Measurements from ENCODE around the gene CCNY. TPM values are rescaled to one million over a fixed set of nuclear protein-coding genes. Genes with fewer than 3 reads are reported as not detected.

The CCNY gene
- total and polyA plus RNA-seq, 3 experiments from 2014 or later: 15.1 to 65.2 (median 58.4) TPM

- ChIA-PET CTCF (interaction anchor here (1.8 kb wide), 1 partner anchor 17 kb away, joined by 8 read pairs; no protein-coding TSS in a partner anchor), POLR2A (no interaction called here)
- peaks cover 0 to 6% (median under 1%) of the 10 kb centered on the region in 3 donors for H3K4me1 Mint-ChIP-seq
- peaks cover 8 to 63% (median 17%) of the 10 kb centered on the region in 3 donors for H3K36me3 Mint-ChIP-seq
- H3K9me3 ChIP-seq (ENCODE audit: low read length): no peaks in the 10 kb centered on the region
- H3K4me3 ChIP-seq (ENCODE audit: low read length): no peak overlapping the region
- H3K36me3 ChIP-seq (ENCODE audit: insufficient read depth, low read length): peaks cover 26% of the 10 kb centered on the region
- H3K4me3 Mint-ChIP-seq: no peak overlapping the region
- DNase-seq: no peak
- H3K27ac Mint-ChIP-seq: no peak overlapping the region
- H3K9me3 Mint-ChIP-seq: no peaks in the 10 kb centered on the region
- no peaks in the 10 kb centered on the region for H3K4me1 ChIP-seq (ENCODE audit: insufficient read depth, low read length)
- no peaks in the 10 kb centered on the region for H3K27me3 ChIP-seq (ENCODE audit: insufficient read depth, low read length, poor library complexity, severe bottlenecking)
- H3K27ac ChIP-seq (ENCODE audit: low read depth, low read length): no peak overlapping the region
- H3K27me3 Mint-ChIP-seq: no peaks in the 10 kb centered on the region
These were observed 209.7 kb downstream of the CCNY start for GRCh38 chr10:35545878-35546590.

- Mint-ChIP-seq H3K4me3 (no peak overlapping the region), H3K27ac (peak overlapping the region in 1 of 8 donors; percentile 48), H3K9me3 (no peaks in the 10 kb centered on the region), H3K27me3 (no peaks in the 10 kb centered on the region), H3K4me1 (peaks cover 0 to 4% (median 0%) of the 10 kb centered on the region in 3 donors), H3K36me3 (peaks cover 5 to 63% (median 14%) of the 10 kb centered on the region in 3 donors)
- POLR2A ChIA-PET: no interaction called here
- H3K36me3 ChIP-seq (ENCODE audit: insufficient read depth, low read length): peaks cover 25% of the 10 kb centered on the region
- DNase-seq: no peak
- CTCF ChIA-PET: interaction anchor here (1.8 kb wide), 1 partner anchor 16 kb away, joined by 8 read pairs; no protein-coding TSS in a partner anchor
- H3K4me1 ChIP-seq (ENCODE audit: insufficient read depth, low read length): no peaks in the 10 kb centered on the region
- no peak overlapping the region for H3K27ac ChIP-seq (ENCODE audit: low read depth, low read length)
- H3K9me3 ChIP-seq (ENCODE audit: low read length): no peaks in the 10 kb centered on the region
- no peaks in the 10 kb centered on the region for H3K27me3 ChIP-seq (ENCODE audit: insufficient read depth, low read length, poor library complexity, severe bottlenecking)
- no peak overlapping the region for H3K4me3 ChIP-seq (ENCODE audit: low read length)
These were observed 210.5 kb downstream of the CCNY start for GRCh38 chr10:35546824-35547225.

GRCh38 chr10:35552650-35553342 is 216.5 kb downstream of the CCNY start:
- Mint-ChIP-seq H3K27ac (peak overlapping the region in 1 of 8 donors; percentile 10), H3K36me3 (peaks cover 5 to 71% (median 13%) of the 10 kb centered on the region in 3 donors), H3K27me3 (no peaks in the 10 kb centered on the region), H3K4me1 (no peaks in the 10 kb centered on the region), H3K9me3 (no peaks in the 10 kb centered on the region), H3K4me3 (no peak overlapping the region)
- no peaks in the 10 kb centered on the region for H3K9me3 ChIP-seq (ENCODE audit: low read length)
- H3K27me3 ChIP-seq (ENCODE audit: insufficient read depth, low read length, poor library complexity, severe bottlenecking): no peaks in the 10 kb centered on the region
- POLR2A ChIA-PET: no interaction called here
- peaks cover 21% of the 10 kb centered on the region for H3K36me3 ChIP-seq (ENCODE audit: insufficient read depth, low read length)
- no peaks in the 10 kb centered on the region for H3K4me1 ChIP-seq (ENCODE audit: insufficient read depth, low read length)
- no peak for DNase-seq
- H3K27ac ChIP-seq (ENCODE audit: low read depth, low read length): no peak overlapping the region
- H3K4me3 ChIP-seq (ENCODE audit: low read length): no peak overlapping the region
- CTCF ChIA-PET: interaction anchor here (1.0 kb wide), 1 partner anchor 10 kb away, joined by 3 read pairs; no protein-coding TSS in a partner anchor

- Mint-ChIP-seq H3K27me3 (no peaks in the 10 kb centered on the region), H3K36me3 (peaks cover 5 to 70% (median 14%) of the 10 kb centered on the region in 3 donors), H3K4me3 (no peak overlapping the region), H3K9me3 (no peaks in the 10 kb centered on the region), H3K4me1 (peaks cover 0 to 3% (median 0%) of the 10 kb centered on the region in 3 donors), H3K27ac (peak overlapping the region in 2 of 8 donors; percentile 35 to 68)
- Histone ChIP-seq H3K27ac (ENCODE audit: low read depth, low read length) (no peak overlapping the region), H3K27me3 (ENCODE audit: insufficient read depth, low read length, poor library complexity, severe bottlenecking) (no peaks in the 10 kb centered on the region), H3K9me3 (ENCODE audit: low read length) (no peaks in the 10 kb centered on the region), H3K36me3 (ENCODE audit: insufficient read depth, low read length) (peaks cover 21% of the 10 kb centered on the region), H3K4me3 (ENCODE audit: low read length) (no peak overlapping the region), H3K4me1 (ENCODE audit: insufficient read depth, low read length) (no peaks in the 10 kb centered on the region)
- ChIA-PET CTCF (interaction anchor here (1.7 kb wide), 1 partner anchor 9 kb away, joined by 6 read pairs; no protein-coding TSS in a partner anchor), POLR2A (no interaction called here)
- DNase-seq: no peak
These were observed 217.7 kb downstream of the CCNY start for GRCh38 chr10:35554036-35554435.

- CTCF ChIA-PET: interaction anchor here (0.6 to 1.7 kb wide), 3 partner anchors 8 to 229 kb away, joined by 3 to 6 read pairs (median 4); no protein-coding TSS in a partner anchor
- no peak overlapping the region for H3K4me3 Mint-ChIP-seq
- H3K9me3 Mint-ChIP-seq: no peaks in the 10 kb centered on the region
- H3K4me3 ChIP-seq (ENCODE audit: low read length): no peak overlapping the region
- peak overlapping the region in 3 of 8 donors; percentile 43 to 70 (median 69) for H3K27ac Mint-ChIP-seq
- H3K27ac ChIP-seq (ENCODE audit: low read depth, low read length): no peak overlapping the region
- H3K4me1 Mint-ChIP-seq: peaks cover 0 to 3% (median 0%) of the 10 kb centered on the region in 3 donors
- POLR2A ChIA-PET: no interaction called here
- no peaks in the 10 kb centered on the region for H3K27me3 ChIP-seq (ENCODE audit: insufficient read depth, low read length, poor library complexity, severe bottlenecking)
- H3K9me3 ChIP-seq (ENCODE audit: low read length): no peaks in the 10 kb centered on the region
- no peaks in the 10 kb centered on the region for H3K4me1 ChIP-seq (ENCODE audit: insufficient read depth, low read length)
- no peaks in the 10 kb centered on the region for H3K27me3 Mint-ChIP-seq
- H3K36me3 ChIP-seq (ENCODE audit: insufficient read depth, low read length): peaks cover 21% of the 10 kb centered on the region
- H3K36me3 Mint-ChIP-seq: peaks cover 5 to 72% (median 17%) of the 10 kb centered on the region in 3 donors
- no peak for DNase-seq
These were observed 218.2 kb downstream of the CCNY start for GRCh38 chr10:35554461-35555056.

GRCh38 chr10:35555962-35556930 is 219.9 kb downstream of the CCNY start:
- CTCF ChIA-PET: interaction anchor here (1.5 kb wide), 1 partner anchor 12 kb away, joined by 4 read pairs; no protein-coding TSS in a partner anchor
- no peak for DNase-seq
- no peak overlapping the region for H3K4me3 ChIP-seq (ENCODE audit: low read length)
- H3K27me3 Mint-ChIP-seq: no peaks in the 10 kb centered on the region
- H3K4me1 Mint-ChIP-seq: peaks cover 0 to 3% (median 0%) of the 10 kb centered on the region in 3 donors
- POLR2A ChIA-PET: no interaction called here
- no peaks in the 10 kb centered on the region for H3K4me1 ChIP-seq (ENCODE audit: insufficient read depth, low read length)
- no peaks in the 10 kb centered on the region for H3K27me3 ChIP-seq (ENCODE audit: insufficient read depth, low read length, poor library complexity, severe bottlenecking)
- no peak overlapping the region for H3K27ac Mint-ChIP-seq
- no peaks in the 10 kb centered on the region for H3K9me3 Mint-ChIP-seq
- no peak overlapping the region for H3K27ac ChIP-seq (ENCODE audit: low read depth, low read length)
- no peak overlapping the region for H3K4me3 Mint-ChIP-seq
- no peaks in the 10 kb centered on the region for H3K9me3 ChIP-seq (ENCODE audit: low read length)
- H3K36me3 ChIP-seq (ENCODE audit: insufficient read depth, low read length): peaks cover 16% of the 10 kb centered on the region
- H3K36me3 Mint-ChIP-seq: peaks cover 5 to 71% (median 20%) of the 10 kb centered on the region in 3 donors

GRCh38 chr10:35558276-35558675 is 222.0 kb downstream of the CCNY start:
- H3K4me3 ChIP-seq (ENCODE audit: low read length): no peak overlapping the region
- no peaks in the 10 kb centered on the region for H3K27me3 ChIP-seq (ENCODE audit: insufficient read depth, low read length, poor library complexity, severe bottlenecking)
- no peaks in the 10 kb centered on the region for H3K9me3 ChIP-seq (ENCODE audit: low read length)
- Mint-ChIP-seq H3K27me3 (no peaks in the 10 kb centered on the region), H3K9me3 (no peaks in the 10 kb centered on the region), H3K27ac (peak overlapping the region in 2 of 8 donors; percentile 3 to 67), H3K4me3 (no peak overlapping the region), H3K4me1 (peaks cover 4 to 8% (median 4%) of the 10 kb centered on the region in 3 donors), H3K36me3 (peaks cover 0 to 67% (median 17%) of the 10 kb centered on the region in 3 donors)
- H3K36me3 ChIP-seq (ENCODE audit: insufficient read depth, low read length): peaks cover 17% of the 10 kb centered on the region
- no peak for DNase-seq
- H3K4me1 ChIP-seq (ENCODE audit: insufficient read depth, low read length): no peaks in the 10 kb centered on the region
- ChIA-PET CTCF (no interaction called here), POLR2A (no interaction called here)
- H3K27ac ChIP-seq (ENCODE audit: low read depth, low read length): no peak overlapping the region

All from CD8-positive, alpha-beta memory T cell (primary cell).